H1 (cell line): ENCODE measurements around the gene CD48. TPM values are rescaled to one million over a fixed set of nuclear protein-coding genes. Genes with fewer than 3 reads are reported as not detected.

Experiments
- CTCF ChIA-PET: fragments of 300-600 bp; sonication (Branson Sonifier 250); formaldehyde crosslinking; loops from one replicate; lab custom pipeline; 2021; ENCODE audit not compliant: partially characterized antibody; lab: Charles Lee
- POLR2A ChIA-PET: fragments of 300-600 bp; sonication (Branson Sonifier 250); formaldehyde crosslinking; loops from one replicate; lab custom pipeline; 2021; ENCODE audit warnings: inconsistent platforms; ENCODE audit not compliant: partially characterized antibody; lab: Charles Lee
- DNase-seq, 2 experiments: peaks; one replicate each; pipeline versions ENCODE4 v3.0.0 to v3.0.0-alpha.2; 2010 to 2022; ENCODE audit warnings: low spot score in 2 of 2, low read depth in 1 of 2, mixed read lengths in 1 of 2
- FAIRE-seq: peaks from 2 replicates; lab custom pipeline; 2011; peaks lifted over from hg19 to GRCh38; lab: Jason Lieb, UNC
- H2AFZ ChIP-seq: 2 replicates; pipeline ENCODE4 v1.8.1; 2012; ENCODE audit warnings: low read length, inconsistent platforms
- H2AK5ac ChIP-seq: 2 replicates; pipeline ENCODE4 v1.6.1; 2013; ENCODE audit warnings: low read depth, low read length
- H2BK120ac ChIP-seq: replicated peaks from 2 replicates; pipeline ENCODE3; 2013; ENCODE audit warnings: low read depth, low read length, inconsistent platforms
- H2BK12ac ChIP-seq: 2 replicates; pipeline ENCODE4 v1.6.1; 2013; ENCODE audit warnings: low read depth, low read length
- H2BK15ac ChIP-seq: 2 replicates; pipeline ENCODE4 v1.6.1; 2013; ENCODE audit warnings: low read length
- H2BK20ac ChIP-seq: 2 replicates; pipeline ENCODE4 v1.6.1; 2013; ENCODE audit warnings: low read length
- H2BK5ac ChIP-seq: 2 replicates; pipeline ENCODE4 v1.6.1; 2013; ENCODE audit warnings: low read depth, low read length
- H3K14ac ChIP-seq: 2 replicates; pipeline ENCODE4 v1.6.1; 2013; ENCODE audit warnings: inconsistent platforms; ENCODE audit not compliant: insufficient read length
- H3K18ac ChIP-seq: 2 replicates; pipeline ENCODE4 v1.6.1; 2013; ENCODE audit warnings: low read length; ENCODE audit errors: extremely low read depth
- H3K23ac ChIP-seq: 2 replicates; pipeline ENCODE4 v1.6.1; 2013; ENCODE audit warnings: inconsistent platforms; ENCODE audit not compliant: insufficient read length
- H3K23me2 ChIP-seq: 2 replicates; pipeline ENCODE4 v1.6.1; 2013; ENCODE audit warnings: low read depth, low read length
- H3K27ac ChIP-seq: 2 replicates; pipeline ENCODE4 v1.6.1; 2011; ENCODE audit warnings: low read depth, low read length, inconsistent platforms
- H3K27me3 ChIP-seq, 4 experiments: replicated peaks in 1 of 4; 1 replicate in 1 of 4; 2 replicates in 3 of 4; pipeline versions ENCODE4 v1.6.1 to v1.8.1; 2011 to 2013; ENCODE audit warnings: low read length in 3 of 4, mild to moderate bottlenecking in 3 of 4, inconsistent platforms in 2 of 4, mixed read lengths in 2 of 4, moderate library complexity in 1 of 4; ENCODE audit not compliant: control insufficient read depth in 3 of 4, insufficient read depth in 3 of 4; ENCODE audit errors: extremely low read depth in 1 of 4
- H3K36me3 ChIP-seq, 4 experiments: 2 replicates each; pipeline versions ENCODE4 v1.6.1 to v1.8.1; 2011 to 2013; ENCODE audit warnings: mild to moderate bottlenecking in 4 of 4, low read length in 3 of 4, moderate library complexity in 2 of 4, control low read depth in 1 of 4, inconsistent platforms in 1 of 4; ENCODE audit not compliant: insufficient read depth in 4 of 4, control insufficient read depth in 2 of 4
- H3K4ac ChIP-seq: replicated peaks from 2 replicates; pipeline ENCODE3; 2013; ENCODE audit warnings: low read length, low read depth, mixed read lengths, inconsistent platforms; ENCODE audit not compliant: insufficient read length
- H3K4me1 ChIP-seq, 4 experiments: replicated peaks in 1 of 4; 1 replicate in 1 of 4; 2 replicates in 3 of 4; pipeline versions ENCODE4 v1.6.1 to v1.8.1; 2011 to 2013; ENCODE audit warnings: low read length in 3 of 4, inconsistent platforms in 2 of 4, mixed read lengths in 1 of 4; ENCODE audit not compliant: insufficient read depth in 4 of 4, control insufficient read depth in 3 of 4
- H3K4me2 ChIP-seq, 2 experiments: 2 replicates each; pipeline versions ENCODE4 v1.6.1 to v1.8.1; 2011 to 2013; ENCODE audit warnings: low read depth in 2 of 2, low read length in 2 of 2, control low read depth in 1 of 2, inconsistent platforms in 1 of 2, mild to moderate bottlenecking in 1 of 2; ENCODE audit not compliant: insufficient read depth in 1 of 2
- H3K4me3 ChIP-seq, 4 experiments: fragments of 200-600, 300-600 bp in 1 of 4; sonication (generic), shearing (Covaris generic), sonication (Bioruptor Twin) in 1 of 4; 2 replicates each; pipeline versions ENCODE4 v1.5.1 to v1.8.1; 2011 to 2016; ENCODE audit warnings: low read length in 4 of 4, low read depth in 3 of 4, control low read depth in 2 of 4, inconsistent platforms in 2 of 4, mild to moderate bottlenecking in 2 of 4, mixed read lengths in 1 of 4, moderate library complexity in 1 of 4; ENCODE audit not compliant: insufficient read depth in 2 of 4; ENCODE audit errors: extremely low read depth in 1 of 4
- H3K56ac ChIP-seq: replicated peaks from 2 replicates; pipeline ENCODE3; 2013; ENCODE audit warnings: low read depth, mild to moderate bottlenecking, mixed read lengths, low read length, inconsistent platforms; ENCODE audit not compliant: insufficient read length
- H3K79me1 ChIP-seq: 2 replicates; pipeline ENCODE4 v1.6.1; 2013; ENCODE audit warnings: low read depth, low read length, control low read depth
- H3K79me2 ChIP-seq, 2 experiments: 2 replicates each; pipeline versions ENCODE4 v1.6.1 to v1.8.1; 2012 to 2013; ENCODE audit warnings: low read length in 2 of 2, mild to moderate bottlenecking in 2 of 2, inconsistent platforms in 1 of 2; ENCODE audit not compliant: insufficient read depth in 2 of 2, control insufficient read depth in 1 of 2
- H3K9ac ChIP-seq, 4 experiments: replicated peaks in 1 of 4; 1 replicate in 1 of 4; 2 replicates in 3 of 4; pipeline versions ENCODE4 v1.6.1 to v1.8.1; 2011 to 2013; ENCODE audit warnings: low read depth in 3 of 4, low read length in 3 of 4, control low read depth in 2 of 4, mild to moderate bottlenecking in 2 of 4, moderate library complexity in 2 of 4, inconsistent platforms in 1 of 4; ENCODE audit errors: extremely low read depth in 1 of 4
- H3K9me3 ChIP-seq, 2 experiments: 2 replicates each; pipeline versions ENCODE4 v1.6.1 to v1.8.1; 2012 to 2013; ENCODE audit warnings: mild to moderate bottlenecking in 2 of 2, moderate library complexity in 2 of 2, control low read depth in 1 of 2, inconsistent platforms in 1 of 2, low read depth in 1 of 2, low read length in 1 of 2, mixed read lengths in 1 of 2; ENCODE audit not compliant: insufficient read depth in 2 of 2
- H4K20me1 ChIP-seq, 2 experiments: replicated peaks in 1 of 2; 2 replicates each; pipeline versions ENCODE3 to v1.8.1; 2011 to 2013; ENCODE audit warnings: inconsistent platforms in 2 of 2, low read length in 2 of 2, mild to moderate bottlenecking in 1 of 2; ENCODE audit not compliant: insufficient read depth in 2 of 2, control insufficient read depth in 1 of 2
- H4K5ac ChIP-seq: 2 replicates; pipeline ENCODE4 v1.6.1; 2013; ENCODE audit warnings: low read length, low read depth, mixed read lengths, inconsistent platforms; ENCODE audit not compliant: insufficient read length
- H4K8ac ChIP-seq: 2 replicates; pipeline ENCODE4 v1.8.0; 2013; ENCODE audit warnings: mild to moderate bottlenecking, moderate library complexity, low read length, inconsistent platforms; ENCODE audit not compliant: insufficient read depth; ENCODE audit errors: extremely low read depth
- H4K91ac ChIP-seq: replicated peaks from 2 replicates; pipeline ENCODE3; 2013; ENCODE audit warnings: low read length, mixed read lengths, inconsistent platforms; ENCODE audit not compliant: insufficient read length
- BCL11A ChIP-seq, 2 experiments: IDR thresholded peaks; one replicate each; pipeline ENCODE4 v1.6.1; 2011; ENCODE audit warnings: low read depth in 2 of 2, low read length in 2 of 2, mild to moderate bottlenecking in 2 of 2
- EGR1 ChIP-seq: IDR thresholded peaks from 2 replicates; pipeline ENCODE4 v1.6.1; 2011; ENCODE audit warnings: low read depth, low read length, borderline replicate concordance
- EZH2 ChIP-seq: fragments of 200-600 bp; sonication (generic); IDR thresholded peaks from 2 replicates; pipeline ENCODE4 v1.7.1; 2012; ENCODE audit warnings: low read depth, mild to moderate bottlenecking, moderate library complexity, low read length, inconsistent platforms; ENCODE audit not compliant: severe bottlenecking
- JUN ChIP-seq: IDR thresholded peaks from 2 replicates; pipeline ENCODE4 v1.6.1; 2011; ENCODE audit warnings: low read depth, mild to moderate bottlenecking, improper control_type of control experiment, low read length
- JUND ChIP-seq: IDR thresholded peaks from 2 replicates; pipeline ENCODE4 v1.6.1; 2011; ENCODE audit warnings: mild to moderate bottlenecking, improper control_type of control experiment, low read length
- NRF1 ChIP-seq: IDR thresholded peaks from 2 replicates; pipeline ENCODE4 v1.6.1; 2011; ENCODE audit warnings: mild to moderate bottlenecking, low read depth, low read length, improper control_type of control experiment
- POU5F1 ChIP-seq: IDR thresholded peaks from 2 replicates; pipeline ENCODE4 v1.6.1; 2011; ENCODE audit warnings: low read depth, mild to moderate bottlenecking, low read length, moderate library complexity
- polyA plus RNA-seq, 7 experiments: library from polyadenylated mRNA; depleted of rRNA in 3 of 7; stranded (reverse) in 5 of 7; unstranded in 2 of 7; fragments of >200 nt in 5 of 7; fragments of 200-250 nt in 2 of 7; gene quantifications; 1 replicate in 5 of 7; 2 replicates in 1 of 7; 4 replicates in 1 of 7; pipeline versions ENCODE4 v1.2.1 to v1.2.3, GENCODE V29; 2011 to 2013; ENCODE audit warnings: missing spikeins in 2 of 7, mixed read lengths in 2 of 7
- total RNA-seq: library from RNA; stranded (reverse); fragmentation: NEBNext Ultra II Directional; extraction: Animal tissue kit (Norgen Biotek cat#: 25700); gene quantifications from 2 replicates; pipeline ENCODE4 v1.2.1, GENCODE V29; 2021

The CD48 gene
- total and polyA plus RNA-seq, 2 of the 8 experiments (the other 6 are each of a cell fraction or from before 2014, with no cell fraction given), result 0.08 TPM; not detected in 1

DNA sequence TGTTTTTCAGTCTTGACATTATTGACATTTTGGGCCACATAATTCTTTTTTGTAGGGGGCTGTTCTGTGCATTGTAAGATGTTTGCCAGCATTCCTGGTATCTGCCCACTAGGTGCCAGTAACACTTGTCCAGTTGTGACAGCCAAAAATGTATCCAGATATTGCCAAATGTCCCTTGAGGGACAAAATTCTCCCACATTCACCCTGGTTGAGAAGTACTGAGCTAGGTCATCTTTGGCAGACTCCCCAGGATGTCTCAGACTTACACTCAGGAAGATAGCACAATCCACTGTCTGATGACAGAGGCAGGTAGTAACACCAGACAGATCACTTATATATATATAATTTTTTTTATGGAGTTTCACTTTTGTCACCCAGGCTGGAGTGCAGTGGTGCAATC, 5.9 kb downstream of the CD48 start:
- H3K56ac ChIP-seq, result no peak overlapping the region
- H4K20me1 ChIP-seq, result no peaks in the 10 kb centered on the region
- no peak overlapping the region for H2BK120ac ChIP-seq
- no peaks in the 10 kb centered on the region for H3K23me2 ChIP-seq
- no peak overlapping the region for H2BK5ac ChIP-seq
- H4K5ac ChIP-seq, result no peak overlapping the region
- POLR2A ChIA-PET, result no interaction called here
- no peak overlapping the region for H2BK12ac ChIP-seq
- no peaks in the 10 kb centered on the region for H3K27me3 ChIP-seq
- peaks cover 0 to 4% (median under 1%) of the 10 kb centered on the region in 4 experiments; a peak in 1 of 7 replicates for H3K4me1 ChIP-seq
- H2AK5ac ChIP-seq, result no peak overlapping the region
- H3K14ac ChIP-seq, result no peak overlapping the region
- CTCF ChIA-PET, result interaction anchor here (1.0 to 1.2 kb wide), 3 partner anchors 23 to 72 kb away, joined by 3 read pairs; no protein-coding TSS in a partner anchor
- H3K9ac ChIP-seq, result no peak overlapping the region
- H3K4ac ChIP-seq, result no peak overlapping the region
- H3K4me2 ChIP-seq, result no peak overlapping the region
- no peak overlapping the region for H3K27ac ChIP-seq
- FAIRE-seq (no peak), DNase-seq (no peak)
- H4K91ac ChIP-seq, result no peak overlapping the region
- H3K23ac ChIP-seq, result no peak overlapping the region
- H2BK20ac ChIP-seq, result no peak overlapping the region
- H3K4me3 ChIP-seq, result no peak overlapping the region
- no peak overlapping the region for H4K8ac ChIP-seq
- no peak overlapping the region for H3K18ac ChIP-seq
- no peaks in the 10 kb centered on the region for H3K9me3 ChIP-seq
- H2AFZ ChIP-seq, result no peak overlapping the region
- H3K79me1 ChIP-seq, result no peaks in the 10 kb centered on the region
- no peak overlapping the region for H2BK15ac ChIP-seq
- no peaks in the 10 kb centered on the region for H3K36me3 ChIP-seq
- H3K79me2 ChIP-seq, result no peaks in the 10 kb centered on the region
- TF ChIP-seq NRF1, result no peak
- no peak for TF ChIP-seq EZH2
- no peak for TF ChIP-seq JUN
- TF ChIP-seq EGR1, result no peak
- TF ChIP-seq JUND, result no peak
- no peak for TF ChIP-seq BCL11A (IDR thresholded peaks at IDR 0.05; ENCODE audit: low read depth in 2 of 2, low read length in 2 of 2)
- no peak for TF ChIP-seq POU5F1
